ENCODE results near the gene COPRS. TPM values are rescaled to one million over a fixed set of nuclear protein-coding genes. Genes with fewer than 3 reads are reported as not detected.

COPRS gene
- total and polyA plus RNA-seq, 2 of the 8 experiments (the other 6 are each of a cell fraction or from before 2014, with no cell fraction given) = 40.9 to 49.3 TPM

DNA sequence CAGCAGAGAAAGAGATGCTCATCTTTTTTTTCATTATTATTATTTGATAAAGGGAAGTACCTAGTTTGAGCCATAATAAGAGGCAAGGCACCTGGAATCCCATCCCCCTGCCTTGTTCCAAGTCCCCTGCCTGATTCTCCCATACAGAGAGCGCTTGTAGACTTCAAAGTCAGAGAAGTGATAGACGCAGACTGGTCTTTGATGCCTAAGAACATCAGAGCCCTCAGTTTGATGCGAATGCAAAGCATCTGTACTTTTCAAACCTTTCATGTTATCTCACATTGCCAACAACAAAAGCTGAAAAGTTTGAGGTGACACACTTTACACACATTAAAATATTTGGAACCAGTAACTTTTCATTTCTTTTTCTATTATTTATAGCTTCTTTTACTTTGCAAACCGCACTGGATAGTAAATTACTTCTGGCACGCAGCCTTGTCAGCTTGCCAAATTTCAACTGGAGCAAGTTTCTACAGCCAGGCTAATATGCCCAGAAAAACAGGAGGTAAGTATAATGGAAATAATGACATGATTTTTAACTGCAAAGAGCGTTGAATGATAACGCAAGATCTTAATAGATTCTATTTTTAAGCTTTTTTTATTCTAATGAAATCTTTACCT lies 48.4 kb upstream of the COPRS start:
- H3K36me3 ChIP-seq (ENCODE audit: control insufficient read depth in 2 of 4, insufficient read depth in 4 of 4, low read length in 3 of 4) = no peaks in the 10 kb centered on the region
- H3K27me3 ChIP-seq (replicated peaks in 1 of 4; ENCODE audit: control insufficient read depth in 3 of 4, extremely low read depth in 1 of 4, insufficient read depth in 3 of 4, low read length in 3 of 4) = no peaks in the 10 kb centered on the region
- H2BK12ac ChIP-seq (ENCODE audit: low read depth, low read length) = no peak overlapping the region
- no peak overlapping the region for H3K18ac ChIP-seq (ENCODE audit: extremely low read depth, low read length)
- H2AFZ ChIP-seq (ENCODE audit: low read length) = no peak overlapping the region
- H3K79me2 ChIP-seq (ENCODE audit: control insufficient read depth in 1 of 2, insufficient read depth in 2 of 2, low read length in 2 of 2) = no peaks in the 10 kb centered on the region
- no peak for FAIRE-seq
- no peaks in the 10 kb centered on the region; the same call in 1 of the 2 replicates for H3K23me2 ChIP-seq (ENCODE audit: low read depth, low read length)
- no peak overlapping the region for H2BK15ac ChIP-seq (ENCODE audit: low read length)
- no peak overlapping the region for H3K56ac ChIP-seq (replicated peaks; ENCODE audit: insufficient read length, low read depth, low read length)
- H4K20me1 ChIP-seq (replicated peaks in 1 of 2; ENCODE audit: control insufficient read depth in 1 of 2, insufficient read depth in 2 of 2, low read length in 2 of 2) = no peaks in the 10 kb centered on the region
- no peak overlapping the region for H3K14ac ChIP-seq (ENCODE audit: insufficient read length)
- no peak overlapping the region for H4K91ac ChIP-seq (replicated peaks; ENCODE audit: insufficient read length, low read length)
- DNase-seq (ENCODE audit: low read depth in 1 of 2, low spot score in 2 of 2) = no peak
- H3K4me1 ChIP-seq (replicated peaks in 1 of 4; ENCODE audit: control insufficient read depth in 3 of 4, insufficient read depth in 4 of 4, low read length in 3 of 4) = no peaks in the 10 kb centered on the region
- no peak overlapping the region for H3K4me3 ChIP-seq (ENCODE audit: extremely low read depth in 1 of 4, insufficient read depth in 2 of 4, low read depth in 3 of 4, low read length in 4 of 4)
- no peak overlapping the region for H2BK20ac ChIP-seq (ENCODE audit: low read length)
- H3K4ac ChIP-seq (replicated peaks; ENCODE audit: insufficient read length, low read depth, low read length) = no peak overlapping the region
- ChIA-PET POLR2A (ENCODE audit: partially characterized antibody) (interaction anchor here (0.5 to 1.2 kb wide), 3 partner anchors 11 to 24 kb away, joined by 3 read pairs; no protein-coding TSS in a partner anchor), CTCF (ENCODE audit: partially characterized antibody) (interaction anchor here (0.6 kb wide), 2 partner anchors 221 to 432 kb away, joined by 3 to 4 read pairs; no protein-coding TSS in a partner anchor)
- TF ChIP-seq MAFK (IDR thresholded peaks at IDR 0.05; ENCODE audit: low read depth, low read length) (no peak), SP4 (IDR thresholded peaks at IDR 0.05; ENCODE audit: low read length) (no peak), TBP (IDR thresholded peaks at IDR 0.05; ENCODE audit: low read depth, low read length) (no peak), POU5F1 (IDR thresholded peaks at IDR 0.05; ENCODE audit: low read depth, low read length) (no peak), TAF7 (optimal IDR thresholded peaks at IDR 0.05; ENCODE audit: borderline replicate concordance, low read depth, low read length) (no peak), CREB1 (IDR thresholded peaks at IDR 0.05) (no peak)
- TF ChIP-seq, protein P1, sequence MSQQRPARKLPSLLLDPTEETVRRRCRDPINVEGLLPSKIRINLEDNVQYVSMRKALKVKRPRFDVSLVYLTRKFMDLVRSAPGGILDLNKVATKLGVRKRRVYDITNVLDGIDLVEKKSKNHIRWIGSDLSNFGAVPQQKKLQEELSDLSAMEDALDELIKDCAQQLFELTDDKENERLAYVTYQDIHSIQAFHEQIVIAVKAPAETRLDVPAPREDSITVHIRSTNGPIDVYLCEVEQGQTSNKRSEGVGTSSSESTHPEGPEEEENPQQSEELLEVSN (IDR thresholded peaks at IDR 0.05) = no peak
- no peak overlapping the region for H4K5ac ChIP-seq (ENCODE audit: insufficient read length, low read depth, low read length)
- no peak overlapping the region for H2BK5ac ChIP-seq (ENCODE audit: low read depth, low read length)
- no peak overlapping the region for H2AK5ac ChIP-seq (ENCODE audit: low read depth, low read length)
- no peak overlapping the region for H3K27ac ChIP-seq (ENCODE audit: low read depth, low read length)
- H4K8ac ChIP-seq (ENCODE audit: extremely low read depth, insufficient read depth, low read length) = no peak overlapping the region
- no peak overlapping the region for H3K23ac ChIP-seq (ENCODE audit: insufficient read length)
- 92% methylated on average over 7 of the region's 7 CpGs; no CpG with 5 or more reads in 1 of the 2 experiments for WGBS, 2 experiments (ENCODE audit: extremely low coverage in 1 of 2, insufficient coverage in 1 of 2, insufficient read length in 1 of 2, insufficient replicate concordance in 2 of 2, low coverage in 1 of 2, low lambda C conversion rate in 2 of 2, missing lambda C conversion rate in 1 of 2)
- H3K9ac ChIP-seq (replicated peaks in 1 of 4; ENCODE audit: extremely low read depth in 1 of 4, low read depth in 3 of 4, low read length in 3 of 4) = no peak overlapping the region
- no peak overlapping the region for H3K4me2 ChIP-seq (ENCODE audit: insufficient read depth in 1 of 2, low read depth in 2 of 2, low read length in 2 of 2)
- no peaks in the 10 kb centered on the region for H3K9me3 ChIP-seq (ENCODE audit: insufficient read depth in 2 of 2, low read depth in 1 of 2, low read length in 1 of 2)
- no peak overlapping the region for H2BK120ac ChIP-seq (replicated peaks; ENCODE audit: low read depth, low read length)
- no peaks in the 10 kb centered on the region for H3K79me1 ChIP-seq (ENCODE audit: low read depth, low read length)
